ENCODE results near the gene ATP5F1E.

ATP5F1E gene

DNA sequence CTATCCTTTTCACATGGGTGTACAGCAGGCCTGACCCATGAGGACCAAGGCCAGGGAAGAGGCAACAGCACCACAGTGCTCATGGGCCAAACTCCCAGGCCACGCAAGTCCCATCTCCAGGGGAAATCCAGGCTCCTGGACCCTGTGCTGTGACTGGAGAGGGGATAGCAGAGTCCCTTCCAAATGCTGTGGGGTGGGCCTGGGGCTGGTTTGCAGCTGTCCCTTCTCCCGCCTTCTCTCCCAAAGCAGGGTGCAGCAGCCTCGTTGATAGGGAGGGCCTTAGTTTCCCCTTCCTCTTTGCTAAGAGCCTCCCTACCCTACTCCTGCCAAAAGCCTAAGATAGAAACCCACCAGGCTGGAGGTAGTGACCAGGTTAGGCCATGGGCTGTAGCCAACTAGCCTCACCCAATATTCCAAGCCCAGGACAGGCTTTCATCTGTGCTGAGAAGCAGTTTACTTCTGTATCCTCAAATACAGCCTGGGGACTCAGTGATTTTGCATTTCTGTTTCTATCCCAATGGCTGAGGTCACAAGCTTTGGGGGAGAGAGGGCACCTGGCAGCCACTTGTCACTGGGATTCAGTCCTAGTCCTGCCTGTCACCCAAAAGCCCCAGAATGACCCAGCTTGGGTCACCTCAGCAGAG lies 26.5 kb downstream of the ATP5F1E start:
- no peak for DNase-seq (ENCODE audit: low read depth)

DNA sequence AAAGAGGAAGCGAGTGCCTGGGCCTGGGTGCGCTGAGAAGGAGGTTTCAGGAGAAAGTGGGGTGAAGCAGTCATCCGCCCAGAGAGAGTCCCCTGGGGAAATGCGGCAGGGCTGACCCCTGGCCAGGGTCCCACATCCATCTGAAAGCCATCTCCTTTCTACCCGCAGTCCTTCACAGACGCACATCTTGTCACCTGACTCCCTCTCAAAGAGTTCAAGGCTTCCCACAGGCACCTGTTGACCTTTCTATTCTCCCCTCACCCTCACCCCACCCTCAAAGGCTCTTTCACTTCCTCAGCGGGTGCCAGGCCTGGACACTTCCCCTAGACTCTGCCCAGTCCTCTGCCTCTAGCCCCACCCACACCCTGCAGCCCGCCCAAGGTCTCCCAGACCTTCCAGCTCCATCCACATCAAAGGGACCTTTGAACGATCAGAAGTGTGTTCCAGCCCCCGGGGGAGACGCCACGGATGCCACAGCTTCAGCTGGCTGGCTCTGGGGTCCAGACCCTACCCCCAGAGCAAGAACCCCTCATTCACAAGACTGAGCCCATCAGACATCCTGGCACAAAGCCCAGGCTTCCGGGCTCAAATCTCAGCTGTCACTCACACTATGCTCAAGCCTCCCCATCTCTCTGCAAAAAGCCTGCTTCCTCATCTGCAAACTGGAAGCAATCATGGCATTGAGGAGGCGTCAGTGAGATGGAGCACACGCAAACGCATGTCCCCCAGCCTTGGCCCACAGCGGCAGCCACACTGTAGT lies 27.2 kb downstream of the ATP5F1E start:
- DNase-seq (ENCODE audit: low read depth) = no peak

DNA sequence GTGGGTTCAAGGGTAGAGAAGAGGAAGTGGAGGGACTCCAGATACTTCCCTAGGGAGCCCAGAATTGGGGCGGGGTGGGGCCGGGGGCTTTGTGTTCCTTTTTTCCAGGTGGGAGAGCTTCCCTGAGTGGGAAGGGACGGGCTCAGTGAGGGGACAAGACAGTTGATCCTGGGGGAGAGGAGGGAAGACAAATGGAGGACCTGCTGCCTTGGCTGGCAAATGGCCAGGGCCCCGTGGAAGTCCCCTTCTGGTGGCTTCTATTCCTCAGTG lies 27.7 kb downstream of the ATP5F1E start:
- no peak for DNase-seq (ENCODE audit: low read depth)

DNA sequence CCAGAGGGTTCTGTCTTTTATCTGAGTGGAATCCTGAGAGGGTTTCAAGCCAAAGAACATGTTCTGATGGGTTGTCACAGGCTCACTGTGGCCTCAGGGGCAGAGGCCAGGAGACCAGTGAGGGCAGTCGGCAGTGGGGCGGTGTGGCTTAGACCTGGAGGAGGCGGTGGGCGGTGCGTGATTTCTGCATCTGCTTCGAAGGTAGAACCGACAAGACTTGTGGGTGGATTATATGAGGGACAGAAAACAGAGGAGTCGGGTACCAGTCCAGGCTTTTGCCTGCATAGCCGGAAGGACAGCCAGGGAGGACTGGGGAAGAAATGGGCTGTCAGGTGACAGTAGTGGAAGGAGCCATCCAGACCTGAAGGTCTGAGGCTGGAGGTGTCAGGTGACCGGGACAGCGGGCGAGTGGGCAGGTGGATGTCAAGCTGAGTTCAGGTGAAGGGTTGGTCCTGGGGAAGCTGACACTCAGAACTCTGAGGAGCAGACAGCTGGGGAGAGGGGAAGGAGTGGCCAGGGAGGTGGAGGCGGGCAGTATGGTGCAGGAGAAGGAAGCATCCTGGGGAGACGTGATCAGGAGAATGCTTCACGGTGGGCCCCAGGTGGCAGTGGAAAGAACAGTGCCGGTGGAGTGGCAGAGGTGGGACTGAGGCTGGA lies 28.2 kb downstream of the ATP5F1E start:
- no peak for DNase-seq (ENCODE audit: low read depth)

DNA sequence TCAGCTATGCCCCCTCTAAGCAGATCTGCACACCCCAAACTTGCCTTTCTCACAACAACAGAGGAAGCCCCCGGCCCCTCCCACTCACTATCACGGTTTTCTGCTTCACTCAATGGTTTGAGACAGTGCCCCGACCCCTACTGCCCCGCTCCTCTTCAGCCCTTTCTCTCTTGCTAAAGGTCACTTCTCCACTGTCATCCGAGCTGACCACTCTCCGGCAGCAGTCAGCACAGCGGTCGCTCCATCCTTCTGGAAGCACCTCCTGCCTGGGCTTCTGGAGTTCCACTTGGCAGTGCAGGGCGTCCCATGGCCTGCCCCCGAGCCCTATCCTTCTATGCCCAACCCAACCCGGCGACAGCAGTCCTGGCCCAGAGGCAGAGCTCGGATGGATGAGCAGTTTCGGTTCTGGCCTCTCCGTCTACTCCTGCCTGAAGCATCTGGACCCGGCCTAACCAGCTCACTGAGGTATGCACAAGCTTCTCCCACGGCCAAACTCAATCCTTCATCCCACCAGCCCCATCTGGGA lies 29.2 kb downstream of the ATP5F1E start:
- DNase-seq (ENCODE audit: low read depth) = no peak

DNA sequence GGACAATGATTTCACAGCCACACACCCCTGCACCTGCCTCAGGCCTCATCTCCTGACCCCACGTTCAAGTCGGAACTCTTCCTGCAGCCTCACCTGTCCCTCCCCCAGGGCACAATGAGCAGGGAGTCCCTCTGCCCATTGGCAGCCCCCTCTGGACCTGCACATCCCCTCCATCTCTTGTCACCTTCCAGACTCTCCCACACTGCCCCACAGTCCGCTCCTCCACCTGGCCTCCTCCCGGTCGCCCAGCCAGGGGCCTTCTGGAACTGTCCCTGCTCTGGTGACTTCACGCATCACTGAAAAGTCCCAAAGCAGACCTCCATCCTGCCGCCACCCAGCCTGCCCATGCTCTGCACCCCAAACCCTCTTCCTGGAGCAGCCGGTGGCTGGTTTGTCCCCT lies 29.7 kb downstream of the ATP5F1E start:
- no peak for DNase-seq (ENCODE audit: low read depth)

DNA sequence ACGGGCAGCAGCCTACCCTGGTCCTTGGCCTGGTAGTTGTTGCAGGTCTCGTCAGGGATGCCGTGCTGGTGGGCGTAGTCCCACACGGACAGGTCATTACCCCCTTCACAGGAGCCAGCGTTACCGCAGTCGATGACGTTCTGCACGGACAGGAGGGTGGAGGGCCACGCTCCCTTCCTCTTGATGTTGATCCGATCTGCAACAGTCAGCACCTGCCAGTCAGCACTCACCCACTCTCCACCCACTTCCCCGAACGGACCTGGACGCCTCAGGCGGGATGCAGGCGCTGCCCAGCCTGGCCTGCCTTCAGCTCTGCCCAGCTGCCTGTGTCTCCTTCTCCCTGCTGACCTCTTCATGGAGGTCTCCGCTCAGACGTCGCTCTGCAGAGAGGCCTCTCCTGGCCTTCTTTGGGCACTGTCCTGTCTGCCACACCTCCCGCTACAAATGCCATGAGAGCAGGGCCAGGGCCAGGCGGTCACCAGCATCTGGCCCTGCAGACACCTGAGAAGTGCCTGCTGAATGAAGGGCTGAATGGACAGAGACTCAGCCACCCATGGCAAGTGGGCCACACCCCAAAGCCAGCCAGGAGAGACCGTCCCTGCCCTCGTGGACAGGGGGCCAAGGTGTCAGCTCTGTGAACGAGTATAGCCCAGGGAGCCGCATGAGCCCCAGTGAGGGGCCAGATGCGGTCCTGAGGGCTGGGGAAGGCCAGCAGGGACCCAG lies 30.5 kb downstream of the ATP5F1E start:
- no peak for DNase-seq (ENCODE audit: low read depth)

DNA sequence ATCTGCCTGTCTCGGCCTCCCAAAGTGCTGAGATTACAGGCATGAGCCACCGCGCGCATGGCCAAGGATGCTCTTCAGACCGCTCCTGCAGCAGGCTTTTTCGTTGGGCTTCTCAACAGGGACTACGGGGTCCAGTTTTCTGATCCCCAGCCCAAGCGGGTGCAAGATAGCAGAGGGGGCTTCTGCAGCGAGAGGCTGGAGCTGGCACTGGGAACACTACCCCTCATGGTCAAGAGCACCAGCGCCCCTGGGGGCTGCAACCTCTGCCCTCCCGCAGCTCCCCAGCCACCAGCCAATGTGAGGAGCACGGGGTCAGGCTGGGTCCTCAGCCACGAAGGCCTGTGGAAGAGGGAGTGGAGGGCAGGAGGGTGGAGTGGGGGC lies 31.1 kb downstream of the ATP5F1E start:
- DNase-seq (ENCODE audit: low read depth) = no peak

DNA sequence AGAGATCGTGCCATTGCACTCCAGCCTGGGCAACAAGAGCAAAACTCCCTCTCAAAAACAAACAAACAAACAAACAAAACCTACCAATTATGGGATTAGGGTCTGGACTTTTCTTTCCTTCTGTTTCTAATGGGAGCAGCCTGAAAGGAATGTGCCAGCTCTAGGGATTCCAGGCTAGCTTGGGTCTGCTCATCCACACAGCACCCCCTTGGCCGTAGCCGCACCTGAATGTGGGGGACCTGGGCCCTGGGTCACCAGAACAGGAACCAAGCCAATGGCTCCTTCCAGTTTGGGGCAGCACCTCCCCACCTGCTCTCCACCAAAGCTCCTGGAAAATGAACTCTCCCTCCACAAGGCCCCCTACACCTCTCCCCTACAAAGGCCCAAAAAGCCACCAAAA lies 31.8 kb downstream of the ATP5F1E start:
- no peak for DNase-seq (ENCODE audit: low read depth)

DNA sequence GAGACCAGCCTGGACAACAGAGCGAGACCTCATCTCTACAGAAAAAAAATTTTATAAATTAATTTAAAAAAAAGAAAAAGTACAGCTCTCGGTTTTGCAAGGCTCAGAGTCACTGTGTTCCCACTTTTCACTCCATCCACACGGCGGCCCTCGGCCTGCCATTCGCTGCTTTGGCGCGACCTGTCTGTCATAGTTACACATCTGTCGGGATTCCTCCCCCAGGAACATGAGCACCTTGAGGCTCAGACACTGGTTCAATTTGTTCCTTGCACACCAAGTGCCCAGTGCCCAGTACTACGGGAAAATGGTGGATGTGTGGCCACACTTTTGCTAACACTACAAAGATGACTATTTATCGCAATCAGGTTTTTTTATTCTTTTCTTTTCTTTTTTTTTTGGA lies 33.5 kb downstream of the ATP5F1E start:
- DNase-seq (ENCODE audit: low read depth) = no peak

DNA sequence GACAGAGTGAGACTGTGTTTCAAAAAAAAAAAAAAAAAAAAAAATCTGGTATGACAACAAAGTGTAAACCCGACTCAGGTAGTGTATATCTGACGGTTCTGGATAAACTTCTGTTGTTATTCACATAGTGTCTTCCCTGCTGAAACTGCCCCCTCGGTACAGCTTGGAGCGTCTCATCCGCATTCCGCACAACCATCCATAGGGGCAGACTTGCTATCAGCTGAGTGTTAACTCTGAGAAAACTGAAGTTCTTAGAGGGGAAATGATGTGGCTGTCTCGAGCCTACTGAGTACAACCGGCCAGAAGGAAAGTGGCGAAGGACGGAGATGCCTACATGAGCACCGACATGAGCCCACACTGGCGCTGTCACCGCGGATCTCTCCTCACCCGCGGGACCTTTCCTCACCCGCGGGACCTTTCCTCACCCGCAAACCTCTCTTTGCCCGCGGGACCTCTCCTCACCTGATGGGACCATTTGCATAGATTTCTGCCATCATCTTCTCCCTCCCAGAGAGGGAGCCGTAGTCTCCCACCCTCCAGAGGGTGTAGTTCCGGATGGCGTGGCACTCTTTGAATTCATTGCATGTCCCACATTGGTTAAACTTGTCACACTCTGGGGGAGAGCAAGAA lies 34.9 kb downstream of the ATP5F1E start:
- no peak for DNase-seq (ENCODE audit: low read depth)

DNA sequence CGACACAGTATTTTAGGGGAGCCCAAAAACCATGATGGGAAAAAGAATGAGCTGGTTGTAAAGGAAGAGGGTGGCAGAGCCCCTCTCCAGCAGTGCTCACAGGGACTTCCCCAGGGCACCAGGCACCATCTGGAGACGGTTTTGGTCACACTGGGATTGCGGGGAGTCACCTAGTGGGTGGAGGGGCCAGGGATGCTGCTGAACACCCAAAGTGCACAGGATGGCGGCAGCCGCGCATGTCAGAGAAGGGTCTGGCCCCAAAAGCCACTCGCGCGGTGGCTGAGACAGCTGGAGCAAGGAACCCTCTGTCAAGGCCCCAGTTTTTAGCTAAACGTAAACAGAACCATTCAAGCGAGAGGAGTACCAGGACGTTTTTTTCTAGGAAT lies 35.9 kb downstream of the ATP5F1E start:
- no peak for DNase-seq (ENCODE audit: low read depth)

DNA sequence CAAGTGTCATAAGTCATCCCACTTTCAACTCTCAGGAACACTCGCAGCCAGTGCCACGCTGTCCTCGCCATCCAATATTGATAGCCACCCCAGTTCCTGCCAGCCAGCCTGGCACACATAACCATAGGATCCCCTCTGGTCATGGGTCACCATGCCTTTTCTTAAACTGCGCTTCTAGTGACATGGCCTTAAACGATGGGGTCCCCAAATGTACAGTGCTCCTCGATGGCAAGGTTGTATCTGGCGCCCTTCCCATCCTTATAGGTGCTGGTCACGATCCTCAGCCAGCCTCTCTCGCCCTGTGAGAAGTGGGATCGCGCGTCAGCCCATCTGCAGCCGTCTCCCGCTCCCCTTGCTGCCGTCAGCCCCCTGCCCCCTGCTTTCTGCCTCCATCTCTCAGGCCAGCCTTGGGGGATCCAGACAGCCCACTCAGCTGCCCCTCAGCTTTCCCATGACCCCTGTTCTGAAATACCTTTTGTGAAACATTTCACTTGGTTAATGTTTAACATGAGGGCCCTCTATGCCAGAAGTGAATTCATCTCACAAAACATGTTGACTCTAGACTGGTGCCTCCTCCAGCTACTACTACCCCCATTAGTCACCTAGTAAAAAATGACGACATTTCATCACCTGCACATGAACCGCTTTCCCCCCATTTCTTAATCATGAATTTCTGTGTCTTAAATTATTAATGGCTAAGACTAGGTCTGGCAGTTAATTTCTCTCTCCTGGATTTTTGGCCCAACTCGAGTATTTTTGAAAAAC lies 36.5 kb downstream of the ATP5F1E start:
- DNase-seq (ENCODE audit: low read depth) = no peak

DNA sequence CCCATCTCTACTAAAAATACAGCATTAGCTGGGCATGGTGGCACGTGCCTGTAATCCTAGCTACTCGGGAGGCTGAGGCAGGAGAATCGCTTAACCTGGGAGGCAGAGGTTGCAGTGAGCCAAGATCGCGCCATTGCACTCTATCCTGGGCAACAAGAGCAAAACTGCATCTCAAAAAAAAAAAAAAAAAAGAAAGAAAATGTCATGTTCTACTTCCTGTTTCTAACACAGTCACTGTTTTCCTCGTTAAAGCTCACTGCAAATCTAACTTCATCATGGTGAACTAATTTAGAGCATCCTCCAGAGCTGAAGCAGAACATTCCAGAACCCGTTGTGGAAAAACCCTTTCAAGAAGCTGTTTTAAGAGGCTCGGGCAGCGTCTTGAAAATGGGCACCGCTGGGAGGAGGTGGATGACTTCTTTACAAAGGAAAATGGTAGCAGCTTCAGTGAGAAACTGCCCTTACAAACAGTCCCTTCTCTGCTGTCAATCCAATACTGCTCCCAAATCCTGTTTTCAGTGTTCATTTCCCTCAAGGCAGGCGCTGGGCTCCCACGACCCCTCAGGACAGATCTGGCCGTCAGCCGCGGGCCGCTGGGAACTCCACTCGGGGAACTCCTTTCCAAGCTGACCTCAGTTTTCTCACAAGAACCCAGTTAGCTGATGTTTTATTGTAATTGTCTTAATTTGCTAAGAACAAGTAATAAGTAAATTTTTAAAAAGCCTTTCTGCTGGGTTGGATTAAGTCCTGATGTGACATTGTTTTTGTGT lies 37.6 kb downstream of the ATP5F1E start:
- DNase-seq (ENCODE audit: low read depth) = no peak

DNA sequence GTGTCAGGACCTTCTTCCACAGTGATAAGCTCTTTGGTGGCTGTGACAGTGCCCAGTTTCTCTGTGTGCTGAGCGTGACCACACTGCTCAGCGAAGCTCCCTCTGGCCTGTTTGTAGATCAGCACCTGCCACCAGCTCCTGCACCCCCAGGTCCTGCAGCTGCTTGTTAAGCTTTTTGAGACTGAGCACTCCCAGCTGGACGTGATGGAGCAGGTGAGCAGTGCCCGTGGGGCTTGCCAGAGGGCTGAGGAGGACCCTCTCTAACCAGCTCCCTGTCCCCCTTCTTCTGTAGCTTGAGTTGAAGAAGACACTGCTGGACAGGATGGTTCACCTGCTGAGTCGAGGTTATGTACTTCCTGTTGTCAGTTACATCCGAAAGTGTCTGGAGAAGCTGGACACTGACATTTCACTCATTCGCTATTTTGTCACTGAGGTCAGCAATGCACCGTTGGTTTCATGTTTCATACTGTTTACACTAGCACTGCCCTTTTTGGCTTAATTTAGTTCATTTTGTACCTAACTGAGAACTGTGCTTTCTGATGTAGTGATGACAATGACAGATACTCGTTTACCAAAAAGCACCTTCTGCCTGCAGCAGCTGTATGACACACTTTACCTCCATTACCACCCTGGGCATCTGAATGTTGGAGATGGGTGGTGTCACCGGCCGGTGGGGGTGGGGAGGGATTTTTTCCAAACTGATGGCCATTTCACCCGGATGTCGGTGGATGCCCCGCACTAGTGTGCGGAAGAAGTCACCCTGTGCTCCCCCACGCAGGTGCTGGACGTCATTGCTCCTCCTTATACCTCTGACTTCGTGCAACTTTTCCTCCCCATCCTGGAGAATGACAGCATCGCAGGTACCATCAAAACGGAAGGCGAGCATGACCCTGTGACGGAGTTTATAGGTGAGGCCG lies 38.5 kb downstream of the ATP5F1E start:
- DNase-seq (ENCODE audit: low read depth) = no peak

DNA sequence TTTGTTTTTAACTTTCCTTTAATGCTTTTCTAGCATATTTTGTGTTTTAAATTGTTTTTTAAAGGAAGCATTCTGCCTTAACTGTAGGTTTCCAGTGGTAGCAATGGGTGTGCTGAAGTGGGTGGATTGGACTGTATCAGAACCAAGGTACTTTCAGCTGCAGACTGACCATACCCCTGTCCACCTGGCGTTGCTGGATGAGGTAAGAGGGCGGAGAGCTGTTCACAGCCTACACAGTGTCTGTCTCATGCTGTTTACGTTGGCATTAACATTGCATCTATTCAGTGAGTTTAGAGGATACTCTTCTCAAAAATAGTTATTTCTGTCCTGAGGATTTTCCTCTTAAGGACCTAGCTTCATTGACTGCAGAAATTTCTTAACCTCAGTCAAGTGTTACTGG lies 39.2 kb downstream of the ATP5F1E start:
- DNase-seq (ENCODE audit: low read depth) = no peak

DNA sequence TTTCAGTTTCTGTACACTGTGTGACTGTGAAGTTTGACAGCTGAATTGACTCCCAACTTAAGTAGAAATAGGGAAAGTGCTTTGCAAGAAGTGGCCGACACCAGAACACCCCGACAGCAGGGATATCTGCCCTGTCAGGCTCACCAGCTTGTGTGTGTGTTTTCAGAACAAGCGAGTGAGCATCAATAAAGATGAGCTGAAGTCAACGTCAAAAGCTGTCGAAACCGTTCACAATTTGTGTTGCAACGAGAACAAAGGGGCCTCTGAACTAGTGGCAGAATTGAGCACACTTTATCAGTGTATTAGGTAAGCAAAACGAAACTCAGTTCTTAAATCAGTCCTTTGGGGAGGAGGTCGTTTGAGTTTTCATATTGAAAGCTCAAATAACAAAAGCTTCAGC lies 40.4 kb downstream of the ATP5F1E start:
- no peak for DNase-seq (ENCODE audit: low read depth)

DNA sequence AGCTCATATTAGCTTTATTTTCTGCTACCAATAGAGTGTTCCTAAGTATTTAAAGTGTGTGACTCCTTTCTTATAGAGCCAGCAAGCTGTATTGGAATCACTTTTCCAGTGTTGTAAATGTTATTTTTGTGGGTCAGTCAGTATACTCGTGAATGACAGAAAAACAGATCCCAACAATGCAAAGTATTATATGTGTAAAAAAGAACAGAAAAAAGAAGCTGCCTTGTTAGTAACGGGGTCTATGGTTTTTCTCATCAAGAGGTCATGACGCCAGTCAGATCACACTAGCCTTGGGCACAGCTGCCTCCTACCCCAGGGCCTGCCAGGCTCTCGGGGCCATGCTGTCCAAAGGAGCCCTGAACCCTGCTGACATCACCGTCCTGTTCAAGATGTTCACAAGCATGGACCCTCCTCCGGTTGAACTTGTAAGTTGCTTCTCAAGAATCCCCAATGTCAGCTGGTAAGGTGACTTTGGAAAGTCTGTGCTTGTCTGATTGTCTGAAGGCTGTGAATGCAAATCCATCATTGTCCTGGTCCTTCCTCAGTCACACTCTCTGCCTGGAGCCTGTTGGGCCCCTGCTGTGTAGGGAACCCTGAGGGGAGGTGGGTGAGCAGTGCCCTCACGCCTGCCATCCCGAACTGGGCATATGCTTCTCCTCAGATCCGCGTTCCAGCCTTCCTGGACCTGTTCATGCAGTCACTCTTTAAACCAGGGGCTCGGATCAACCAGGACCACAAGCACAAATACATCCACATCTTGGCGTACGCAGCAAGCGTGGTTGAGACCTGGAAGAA lies 41.3 kb downstream of the ATP5F1E start:
- DNase-seq (ENCODE audit: low read depth) = no peak

DNA sequence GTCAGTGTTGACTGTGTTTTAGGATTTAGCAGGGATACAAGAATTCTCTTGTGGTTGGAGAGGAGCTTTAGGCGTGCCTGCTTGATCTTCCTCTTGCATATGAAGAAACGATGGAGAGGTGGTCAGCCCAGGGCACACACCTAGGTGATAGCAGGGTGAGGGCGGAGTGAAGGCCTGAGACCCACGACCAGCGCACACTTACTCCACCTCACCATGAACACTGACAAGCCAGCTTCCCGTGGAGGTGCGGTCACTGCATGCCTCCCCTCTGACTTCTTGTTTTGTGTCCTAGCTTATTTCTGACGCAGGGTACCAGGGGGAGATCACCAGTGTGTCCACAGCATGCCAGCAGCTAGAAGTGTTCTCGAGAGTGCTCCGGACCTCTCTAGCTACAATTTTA lies 42.9 kb downstream of the ATP5F1E start:
- DNase-seq (ENCODE audit: low read depth) = no peak
